ENCODE results near the gene TFE3. TPM values are rescaled to one million over a fixed set of nuclear protein-coding genes. Genes with fewer than 3 reads are reported as not detected.

Gene TFE3
- total RNA-seq, 4 donors from 2014 or later: 16.7 to 75.0 (median 38.7) TPM

DNA sequence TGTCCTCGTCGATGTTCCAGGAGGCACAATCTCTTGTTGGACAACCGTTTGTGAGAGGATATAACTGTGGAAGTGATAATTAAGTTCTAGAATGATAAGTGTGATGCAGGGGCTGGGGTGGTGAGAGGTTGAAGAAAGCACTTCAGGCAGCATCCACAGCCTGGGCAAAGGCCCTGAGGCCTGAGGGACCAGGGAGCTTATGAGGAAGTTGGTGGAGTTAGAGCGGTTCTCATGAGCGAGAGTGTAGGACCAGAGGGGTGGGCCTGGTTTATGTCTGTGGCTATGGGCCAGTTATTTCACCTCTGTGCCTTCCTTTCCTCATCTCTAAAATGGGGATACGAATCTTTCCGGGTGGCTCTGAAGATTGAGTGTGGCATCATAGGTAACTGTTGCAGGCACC is 18.3 kb upstream of the TFE3 start:
- TF ChIP-seq, protein P1, sequence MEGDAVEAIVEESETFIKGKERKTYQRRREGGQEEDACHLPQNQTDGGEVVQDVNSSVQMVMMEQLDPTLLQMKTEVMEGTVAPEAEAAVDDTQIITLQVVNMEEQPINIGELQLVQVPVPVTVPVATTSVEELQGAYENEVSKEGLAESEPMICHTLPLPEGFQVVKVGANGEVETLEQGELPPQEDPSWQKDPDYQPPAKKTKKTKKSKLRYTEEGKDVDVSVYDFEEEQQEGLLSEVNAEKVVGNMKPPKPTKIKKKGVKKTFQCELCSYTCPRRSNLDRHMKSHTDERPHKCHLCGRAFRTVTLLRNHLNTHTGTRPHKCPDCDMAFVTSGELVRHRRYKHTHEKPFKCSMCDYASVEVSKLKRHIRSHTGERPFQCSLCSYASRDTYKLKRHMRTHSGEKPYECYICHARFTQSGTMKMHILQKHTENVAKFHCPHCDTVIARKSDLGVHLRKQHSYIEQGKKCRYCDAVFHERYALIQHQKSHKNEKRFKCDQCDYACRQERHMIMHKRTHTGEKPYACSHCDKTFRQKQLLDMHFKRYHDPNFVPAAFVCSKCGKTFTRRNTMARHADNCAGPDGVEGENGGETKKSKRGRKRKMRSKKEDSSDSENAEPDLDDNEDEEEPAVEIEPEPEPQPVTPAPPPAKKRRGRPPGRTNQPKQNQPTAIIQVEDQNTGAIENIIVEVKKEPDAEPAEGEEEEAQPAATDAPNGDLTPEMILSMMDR (IDR thresholded peaks at IDR 0.05): no peak
- TF ChIP-seq POLR2A (IDR thresholded peaks at IDR 0.05): no peak
- no peak overlapping the region for H3K4me3 ChIP-seq
- no peaks in the 10 kb centered on the region for H3K4me1 ChIP-seq
- no peak overlapping the region for H3K27ac ChIP-seq
- H3K9me3 ChIP-seq: no peaks in the 10 kb centered on the region
- H3K27me3 ChIP-seq: no peaks in the 10 kb centered on the region
- intact Hi-C loops (cut with DNase I; ENCODE audit: low total_unique reads): no loop called here
- H3K36me3 ChIP-seq: no peaks in the 10 kb centered on the region
- DNase-seq: no peak

DNA sequence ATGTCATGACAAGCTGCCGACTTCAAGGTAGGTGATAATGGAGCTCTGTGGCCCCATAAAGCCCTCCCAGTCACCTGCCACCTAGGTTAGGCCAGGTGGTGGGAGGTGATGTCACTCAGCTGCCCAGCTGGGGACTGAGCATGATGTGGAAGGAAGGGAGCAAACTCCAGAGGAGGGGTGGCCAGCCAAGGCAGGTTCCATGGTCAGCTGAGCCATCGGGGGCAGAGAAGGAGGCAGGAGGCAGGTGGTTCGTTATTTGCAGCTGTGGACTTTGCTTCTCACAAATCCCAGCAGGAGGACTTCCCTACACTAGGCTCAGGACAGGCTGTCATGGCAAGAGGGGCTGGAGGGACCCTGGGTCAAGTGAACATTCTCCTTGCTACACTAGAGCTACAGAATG is 17.8 kb upstream of the TFE3 start:
- H3K4me3 ChIP-seq: no peak overlapping the region
- H3K27ac ChIP-seq: no peak overlapping the region
- H3K4me1 ChIP-seq: no peaks in the 10 kb centered on the region
- no peaks in the 10 kb centered on the region for H3K36me3 ChIP-seq
- TF ChIP-seq POLR2A (IDR thresholded peaks at IDR 0.05): no peak
- TF ChIP-seq, protein P1 (IDR thresholded peaks at IDR 0.05): no peak
- intact Hi-C loops (cut with DNase I; ENCODE audit: low total_unique reads): no loop called here
- no peaks in the 10 kb centered on the region for H3K9me3 ChIP-seq
- H3K27me3 ChIP-seq: no peaks in the 10 kb centered on the region
- DNase-seq: no peak

DNA sequence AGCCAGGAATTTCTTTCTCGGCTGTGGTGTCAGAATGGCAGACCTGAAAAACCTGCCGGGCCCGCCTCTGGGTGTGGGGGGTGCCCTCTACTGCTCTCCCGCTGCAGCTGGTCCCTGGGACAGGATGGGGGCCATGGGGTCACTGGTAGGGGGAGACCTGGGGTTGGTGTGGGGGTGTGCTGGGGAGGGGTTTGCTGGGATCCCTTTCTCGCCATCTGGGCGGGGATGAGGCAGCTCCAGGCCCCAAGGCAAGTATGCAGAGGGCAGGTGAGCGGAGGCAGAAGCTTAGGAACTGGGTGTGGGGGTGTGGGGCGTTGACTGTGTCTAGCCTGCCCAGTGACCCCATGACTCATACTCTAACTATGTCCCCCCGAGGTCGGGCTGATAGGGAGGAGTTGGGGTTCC is 16.5 kb upstream of the TFE3 start:
- no peaks in the 10 kb centered on the region for H3K27me3 ChIP-seq
- TF ChIP-seq POLR2A (IDR thresholded peaks at IDR 0.05): no peak
- TF ChIP-seq, protein P1 (IDR thresholded peaks at IDR 0.05): no peak
- H3K4me3 ChIP-seq: no peak overlapping the region
- intact Hi-C loops (cut with DNase I; ENCODE audit: low total_unique reads): no loop called here
- peak overlapping the region in 1 of 2 donors; percentile 16 for H3K27ac ChIP-seq
- H3K36me3 ChIP-seq: no peaks in the 10 kb centered on the region
- no peaks in the 10 kb centered on the region for H3K4me1 ChIP-seq
- H3K9me3 ChIP-seq: no peaks in the 10 kb centered on the region
- DNase-seq: no peak

DNA sequence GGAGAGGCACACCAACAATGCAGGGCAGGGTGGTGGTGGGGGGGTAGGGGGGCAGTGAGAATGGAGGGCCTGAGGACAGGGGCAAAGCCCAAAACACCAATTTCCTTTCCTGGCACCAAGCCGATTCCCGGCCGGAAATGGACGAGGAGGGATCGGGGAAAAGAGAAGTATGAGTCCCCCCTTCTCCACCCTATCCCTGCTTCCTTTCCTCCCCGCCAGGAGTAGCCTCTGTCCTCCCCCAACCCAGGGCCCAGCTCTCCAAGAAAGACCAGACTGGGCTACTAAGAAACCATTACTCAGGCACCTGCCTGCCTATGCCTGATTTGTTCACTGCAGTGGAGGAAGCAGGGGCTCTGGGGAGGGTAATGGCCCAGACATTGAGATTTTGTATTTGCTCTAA is 16.0 kb upstream of the TFE3 start:
- DNase-seq: no peak
- TF ChIP-seq, protein P1 (IDR thresholded peaks at IDR 0.05): no peak
- Histone ChIP-seq H3K4me3 (no peak overlapping the region), H3K4me1 (no peaks in the 10 kb centered on the region), H3K9me3 (no peaks in the 10 kb centered on the region), H3K27ac (peak overlapping the region in 1 of 2 donors; percentile 16), H3K27me3 (no peaks in the 10 kb centered on the region), H3K36me3 (no peaks in the 10 kb centered on the region)
- intact Hi-C loops (cut with DNase I; ENCODE audit: low total_unique reads): no loop called here

DNA sequence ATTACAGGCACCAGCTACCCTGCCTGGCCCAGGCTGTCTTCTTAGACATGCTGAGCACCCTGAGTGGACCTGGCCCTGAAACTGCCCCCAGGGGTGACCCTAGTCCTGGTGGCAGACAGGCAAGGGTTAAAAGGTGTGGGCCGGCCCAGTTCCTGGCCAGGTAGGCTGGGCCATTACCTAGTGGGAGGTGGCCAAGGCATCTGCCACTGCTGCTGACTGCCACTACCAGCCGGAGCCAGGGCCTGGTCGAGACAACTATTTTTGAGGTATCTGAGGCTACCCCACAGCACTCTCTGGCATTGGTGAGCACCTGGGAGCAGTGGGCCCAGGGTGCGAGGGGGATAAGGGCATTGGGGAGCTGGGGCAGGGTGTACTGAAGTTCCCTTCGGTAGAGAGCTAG is 15.6 kb upstream of the TFE3 start, which contains the start of gene CCDC120:
TSS of gene CCDC120 (plus strand) at position 206 of the 400 bp plus-strand sequence. CDS start 3,043 bp downstream, outside the sequence.
- peak within 1 kb of the TSS in 1 of 2 donors; percentile 16 for H3K27ac ChIP-seq
- intact Hi-C loops (cut with DNase I; ENCODE audit: low total_unique reads): no loop called here

More for the DNA sequence above, 15.6 kb upstream of the TFE3 start, which contains the start of gene CCDC120:
- H3K9me3 ChIP-seq: no peaks in the 10 kb centered on the region
- no peak for DNase-seq
- H3K4me1 ChIP-seq: no peaks in the 10 kb centered on the region
- H3K36me3 ChIP-seq: no peaks in the 10 kb centered on the region
- H3K4me3 ChIP-seq: no peak within 1 kb of the TSS
- H3K27me3 ChIP-seq: no peaks in the 10 kb centered on the region
- TF ChIP-seq, protein P1 (IDR thresholded peaks at IDR 0.05): no peak
- TF ChIP-seq POLR2A (IDR thresholded peaks at IDR 0.05): no peak

Data from uterus (tissue), 4 donors.